SK-N-MC (cell line): ENCODE results near the gene TVP23A.

Experiments used
- DNase-seq: peaks from one replicate; pipeline ENCODE4 v3.0.0-alpha.2; 2011; ENCODE audit warnings: low read depth, low spot score
- H3K27ac ChIP-seq: fragments of 200-600 bp; sonication (generic); 2 replicates; pipeline ENCODE4 v1.5.1; 2016; ENCODE audit warnings: mixed run types
- H3K36me3 ChIP-seq: fragments of 200-600 bp; sonication (generic); 2 replicates; pipeline ENCODE4 v1.6.1; 2017; ENCODE audit warnings: antibody characterized with exemption, low read length, mixed read lengths; ENCODE audit not compliant: insufficient read depth
- H3K4me3 ChIP-seq: fragments of 200-600 bp; sonication (generic); 2 replicates; pipeline ENCODE4 v1.5.1; 2016
- H3K9ac ChIP-seq: fragments of 200-600 bp; sonication (generic); 2 replicates; pipeline ENCODE4 v1.8.0; 2017; ENCODE audit warnings: mixed run types, mixed read lengths; ENCODE audit not compliant: insufficient read length
- H3K9me3 ChIP-seq: fragments of 200-600 bp; sonication (generic); 2 replicates; pipeline ENCODE4 v1.6.1; 2017; ENCODE audit warnings: low read depth, mild to moderate bottlenecking, antibody characterized with exemption, low read length, moderate library complexity, mixed read lengths
- EZH2 ChIP-seq: fragments of 200-600 bp; sonication (generic); IDR thresholded peaks from one replicate; pipeline ENCODE4 v1.6.1; 2017; ENCODE audit warnings: antibody characterized with exemption
- FOXP2 ChIP-seq: optimal IDR thresholded peaks from 2 replicates; pipeline ENCODE3; 2011; ENCODE audit warnings: mild to moderate bottlenecking, moderate library complexity; ENCODE audit not compliant: insufficient read depth; ENCODE audit errors: extremely low read length, control extremely low read depth
- POLR2AphosphoS5 ChIP-seq: IDR thresholded peaks from 2 replicates; pipeline ENCODE4 v1.6.1; 2012; ENCODE audit warnings: mild to moderate bottlenecking, low read depth, low read length, borderline replicate concordance

Gene TVP23A

DNA sequence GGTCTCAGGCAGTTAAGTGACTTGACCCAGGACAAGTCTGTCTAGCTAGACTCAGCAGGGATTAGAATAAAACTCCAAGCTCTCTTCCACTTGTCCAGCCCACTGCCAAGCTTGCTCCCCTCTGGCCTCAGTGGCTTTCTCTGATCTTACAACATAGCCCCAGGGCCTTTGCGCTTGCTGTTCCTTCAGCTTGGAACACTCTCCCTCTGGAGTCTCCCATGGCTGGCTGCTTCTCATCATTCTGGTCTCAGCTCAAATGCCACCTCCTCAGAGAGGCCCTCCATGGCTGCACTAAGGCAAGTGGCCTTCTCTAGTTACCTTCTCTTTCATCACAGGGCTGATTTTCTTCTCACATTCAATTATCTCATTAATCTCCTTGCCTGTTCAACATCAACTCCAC is 1.1 kb downstream of the TVP23A start:
- Histone ChIP-seq H3K9ac (no peak overlapping the region), H3K36me3 (no peaks in the 10 kb centered on the region), H3K27ac (no peak overlapping the region), H3K9me3 (no peaks in the 10 kb centered on the region), H3K4me3 (no peak overlapping the region)
- TF ChIP-seq POLR2AphosphoS5 (no peak), EZH2 (no peak), FOXP2 (no peak)
- no peak for DNase-seq

DNA sequence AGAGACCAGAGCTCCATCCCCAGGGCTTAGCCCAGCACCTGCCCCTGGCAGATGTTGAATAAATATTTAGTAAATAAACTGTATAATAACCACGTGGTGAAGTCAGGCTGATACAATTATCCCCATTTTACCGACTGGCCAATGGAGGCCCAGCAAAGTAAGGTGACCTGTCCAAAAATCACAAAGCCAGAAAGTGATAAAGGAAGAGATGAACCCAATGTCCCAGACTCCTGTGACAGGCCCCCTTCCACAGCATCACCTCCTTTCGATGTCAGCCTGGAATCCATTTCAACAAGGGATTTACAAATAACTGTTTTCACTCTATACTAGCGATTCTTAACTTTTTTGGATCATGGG is 5.5 kb downstream of the TVP23A start:
- no peak overlapping the region for H3K4me3 ChIP-seq
- no peak overlapping the region for H3K27ac ChIP-seq
- H3K9ac ChIP-seq, result no peak overlapping the region

DNA sequence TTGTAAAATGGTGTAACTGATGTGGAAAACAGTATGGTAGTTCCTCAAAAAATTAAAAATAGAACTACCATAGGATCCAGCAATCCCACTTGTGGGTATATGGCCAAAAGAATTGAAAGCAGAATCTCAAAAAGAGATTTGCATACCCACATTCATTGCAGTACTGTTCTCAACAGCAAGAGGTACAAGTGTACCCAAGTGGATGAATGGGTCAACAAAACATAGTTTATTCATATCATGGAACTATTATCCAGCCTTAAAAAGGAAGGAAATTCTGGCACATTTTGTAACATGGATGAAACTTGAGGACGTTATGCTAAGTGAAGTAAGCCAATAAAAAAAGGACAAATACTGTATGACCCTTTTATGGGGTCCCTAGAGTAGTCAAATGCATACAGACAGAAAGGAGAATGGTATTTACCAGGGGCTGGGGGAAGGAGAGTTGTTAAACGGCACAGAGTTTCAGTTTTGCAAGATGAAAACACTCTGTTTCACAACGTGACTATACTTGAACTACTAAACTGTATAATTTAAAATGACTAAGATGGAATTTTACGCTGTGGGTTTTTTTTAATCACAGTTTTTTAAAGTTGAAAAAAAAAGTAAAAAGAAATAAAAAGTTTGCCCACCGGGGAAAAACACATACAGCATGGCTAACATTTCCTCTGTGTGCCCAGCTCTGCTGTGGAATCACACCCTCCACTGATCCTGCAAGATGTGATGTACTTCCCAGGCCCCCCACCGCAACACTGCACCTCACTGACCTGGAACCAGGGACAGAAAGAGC is 6.1 kb downstream of the TVP23A start:
- no peaks in the 10 kb centered on the region for H3K36me3 ChIP-seq
- no peak overlapping the region for H3K27ac ChIP-seq
- TF ChIP-seq EZH2, result no peak
- no peak for TF ChIP-seq POLR2AphosphoS5
- TF ChIP-seq FOXP2, result no peak
- H3K9ac ChIP-seq, result no peak overlapping the region
- no peaks in the 10 kb centered on the region for H3K9me3 ChIP-seq
- H3K4me3 ChIP-seq, result no peak overlapping the region
- no peak for DNase-seq

More for the DNA sequence above, 5.5 kb downstream of the TVP23A start:
- H3K9me3 ChIP-seq, result no peaks in the 10 kb centered on the region
- H3K36me3 ChIP-seq, result no peaks in the 10 kb centered on the region
- no peak for DNase-seq
- no peak for TF ChIP-seq POLR2AphosphoS5
- no peak for TF ChIP-seq FOXP2
- no peak for TF ChIP-seq EZH2

DNA sequence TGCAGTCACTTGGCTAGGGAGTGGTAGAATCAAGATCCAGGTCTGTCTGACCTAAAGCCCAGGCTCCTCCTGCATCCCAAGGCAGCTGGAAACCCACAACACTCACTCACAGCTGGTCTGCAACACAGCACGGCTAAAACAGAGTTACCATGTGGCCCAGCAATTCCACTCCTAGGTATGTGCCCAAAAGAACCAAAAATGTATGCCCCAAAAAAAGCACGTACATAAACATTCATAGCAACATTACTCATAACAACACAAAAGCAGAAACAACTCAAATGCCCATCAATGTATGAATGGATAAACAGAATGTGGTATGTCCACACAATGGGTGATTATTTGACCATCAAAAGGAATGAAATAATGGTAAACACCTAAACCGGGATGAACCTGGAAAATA is 8.9 kb downstream of the TVP23A start:
- DNase-seq, result no peak
- no peaks in the 10 kb centered on the region for H3K36me3 ChIP-seq
- no peak for TF ChIP-seq POLR2AphosphoS5
- TF ChIP-seq EZH2, result no peak
- TF ChIP-seq FOXP2, result no peak

DNA sequence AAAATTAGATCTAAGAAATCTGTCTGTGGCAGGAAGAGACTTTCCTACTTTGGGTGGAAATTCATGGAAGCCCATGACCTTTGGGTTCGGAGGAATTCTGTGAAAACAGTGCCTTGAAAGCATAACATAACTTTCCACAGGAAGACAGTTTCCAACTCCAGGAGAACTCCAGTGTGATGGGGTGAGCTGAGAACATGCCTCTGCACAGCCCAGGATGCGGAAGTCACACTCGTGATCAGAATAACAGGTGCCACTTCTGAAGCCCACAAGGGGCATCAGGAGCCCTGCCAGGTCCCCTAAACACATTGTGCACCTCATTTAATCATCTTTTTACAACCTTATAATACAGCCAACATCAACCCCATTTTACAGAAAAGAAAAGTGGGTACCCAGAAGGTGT is 9.7 kb downstream of the TVP23A start:
- H3K9me3 ChIP-seq, result no peaks in the 10 kb centered on the region
- H3K27ac ChIP-seq, result no peak overlapping the region
- H3K4me3 ChIP-seq, result no peak overlapping the region
- TF ChIP-seq EZH2 (no peak), POLR2AphosphoS5 (no peak), FOXP2 (no peak)
- no peak for DNase-seq
- H3K9ac ChIP-seq, result no peak overlapping the region
- no peaks in the 10 kb centered on the region for H3K36me3 ChIP-seq

More for the DNA sequence above, 8.9 kb downstream of the TVP23A start:
- H3K9ac ChIP-seq, result no peak overlapping the region
- no peak overlapping the region for H3K27ac ChIP-seq
- H3K9me3 ChIP-seq, result no peaks in the 10 kb centered on the region
- no peak overlapping the region for H3K4me3 ChIP-seq

DNA sequence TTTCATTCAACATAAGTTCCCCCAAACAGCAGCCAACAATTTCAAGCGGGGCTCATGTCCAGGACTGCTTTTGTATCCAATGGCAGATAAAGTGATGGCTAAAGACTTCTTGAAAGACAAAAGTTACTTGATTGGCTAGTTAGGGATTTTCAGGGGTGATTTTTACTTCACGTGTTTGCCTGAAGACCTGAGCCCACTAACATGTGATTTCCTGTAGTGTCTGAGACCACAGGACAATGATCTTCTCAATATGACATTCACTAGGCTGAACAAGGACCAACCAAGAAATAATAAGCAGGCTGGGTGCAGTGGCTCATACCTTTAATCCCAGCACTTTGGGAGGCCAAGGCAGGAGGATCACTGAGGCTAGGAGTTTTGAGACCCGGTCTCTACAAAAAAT is 10.4 kb downstream of the TVP23A start:
- Histone ChIP-seq H3K36me3 (no peaks in the 10 kb centered on the region), H3K27ac (no peak overlapping the region), H3K4me3 (no peak overlapping the region), H3K9me3 (no peaks in the 10 kb centered on the region), H3K9ac (no peak overlapping the region)
- TF ChIP-seq EZH2 (no peak), POLR2AphosphoS5 (no peak), FOXP2 (no peak)
- DNase-seq, result no peak

DNA sequence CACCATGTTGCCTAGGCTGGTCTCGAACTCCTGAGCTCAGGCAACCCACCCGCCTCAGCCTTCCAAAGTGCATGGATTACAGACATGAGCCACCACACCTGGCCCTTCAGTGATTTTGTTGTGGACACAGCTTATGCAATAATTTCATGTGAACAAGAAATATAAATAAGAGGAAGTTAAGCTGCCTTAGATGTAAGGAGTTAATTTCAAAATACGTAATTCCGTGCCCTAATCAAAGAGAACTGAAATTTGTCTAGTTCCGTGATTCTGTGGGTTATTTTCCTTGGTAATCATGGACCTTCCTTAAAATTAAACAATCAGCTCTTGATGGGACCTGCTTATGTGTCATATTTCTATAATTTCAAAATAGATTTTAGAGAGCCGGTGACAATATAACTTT is 11.9 kb downstream of the TVP23A start:
- Histone ChIP-seq H3K4me3 (no peak overlapping the region), H3K36me3 (no peaks in the 10 kb centered on the region), H3K27ac (no peak overlapping the region), H3K9ac (no peak overlapping the region), H3K9me3 (no peaks in the 10 kb centered on the region)
- DNase-seq, result no peak
- TF ChIP-seq EZH2 (no peak), FOXP2 (no peak), POLR2AphosphoS5 (no peak)

DNA sequence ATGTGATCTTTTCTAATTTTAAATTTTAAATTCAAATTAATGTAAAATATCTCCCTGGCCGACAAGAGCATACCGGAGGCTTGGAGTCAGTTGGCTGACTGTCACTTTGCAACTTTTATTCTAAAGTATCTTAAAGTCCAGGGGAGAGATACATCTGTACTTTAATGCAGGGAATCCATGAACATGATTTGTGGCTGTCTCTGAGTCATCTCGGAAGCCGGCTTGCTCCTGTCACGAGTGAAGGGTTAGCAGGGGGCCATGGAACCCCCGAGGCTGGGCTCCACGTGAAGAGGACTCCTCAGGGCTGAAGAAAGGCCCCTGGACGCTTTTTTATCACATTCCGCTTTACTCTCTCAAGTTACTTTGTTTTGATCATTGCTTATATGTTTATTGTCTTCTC is 13.3 kb downstream of the TVP23A start:
- Histone ChIP-seq H3K9me3 (no peaks in the 10 kb centered on the region), H3K27ac (no peak overlapping the region), H3K4me3 (no peak overlapping the region), H3K36me3 (no peaks in the 10 kb centered on the region), H3K9ac (no peak overlapping the region)
- TF ChIP-seq POLR2AphosphoS5 (no peak), FOXP2 (no peak), EZH2 (no peak)
- no peak for DNase-seq

DNA sequence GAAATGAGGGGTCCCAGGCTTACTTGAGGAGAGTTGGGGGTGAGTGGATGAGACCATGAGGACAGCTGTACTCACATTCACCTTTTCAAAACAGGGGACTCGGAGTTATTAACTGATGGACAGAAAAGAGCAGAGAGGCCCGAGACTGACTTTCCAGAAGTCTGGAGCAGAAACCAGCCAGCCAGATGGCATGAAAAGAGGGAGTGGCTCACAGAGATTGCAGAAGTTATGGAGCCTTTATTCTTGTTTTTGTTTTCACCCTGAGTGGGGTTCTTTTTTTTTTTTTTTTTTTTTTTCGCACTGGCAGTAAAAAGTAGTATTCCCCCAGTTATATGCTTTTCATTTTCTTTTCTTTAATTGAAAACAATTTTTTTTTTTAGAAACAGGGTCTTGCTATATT is 18.9 kb downstream of the TVP23A start:
- Histone ChIP-seq H3K36me3 (no peaks in the 10 kb centered on the region), H3K9me3 (no peaks in the 10 kb centered on the region), H3K4me3 (no peak overlapping the region), H3K27ac (no peak overlapping the region), H3K9ac (no peak overlapping the region)
- no peak for TF ChIP-seq POLR2AphosphoS5
- no peak for TF ChIP-seq FOXP2
- TF ChIP-seq EZH2, result no peak
- DNase-seq, result no peak
